HG02798 (cell line): Measurements from ENCODE around the gene OLFM1.
"Not testable (repeated sequence)": the region's sequence is repeated elsewhere in the genome, so short reads cannot be mapped to it uniquely, and the experiment has no call there.

ENCODE experiments used
- ATAC-seq: cut with Tn5 transposase; IDR thresholded peaks from one replicate; pipeline ENCODE4 v1.9.1; 2021; ENCODE audit warnings: mild to moderate bottlenecking; ENCODE audit not compliant: unreplicated experiment, poor library complexity

The OLFM1 gene

DNA sequence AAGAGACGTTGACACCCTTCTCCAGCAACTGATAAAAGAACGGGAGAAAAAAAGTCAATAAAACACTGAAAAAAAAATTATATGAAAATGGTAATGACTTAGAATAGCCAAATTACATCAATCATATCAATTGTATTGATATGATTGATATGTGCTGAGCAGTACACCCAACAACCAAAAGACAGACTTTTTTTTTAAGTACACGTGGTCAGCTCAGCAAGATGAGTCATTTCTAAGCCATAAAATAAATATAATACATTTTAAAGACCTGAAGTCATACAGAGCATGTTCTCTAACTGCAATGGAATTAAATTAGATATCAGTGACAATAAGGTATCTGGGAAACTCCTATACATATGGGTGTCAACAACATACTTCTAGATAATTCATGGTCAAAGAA, 30.9 kb upstream of the OLFM1 start:
- ATAC-seq = no peak

DNA sequence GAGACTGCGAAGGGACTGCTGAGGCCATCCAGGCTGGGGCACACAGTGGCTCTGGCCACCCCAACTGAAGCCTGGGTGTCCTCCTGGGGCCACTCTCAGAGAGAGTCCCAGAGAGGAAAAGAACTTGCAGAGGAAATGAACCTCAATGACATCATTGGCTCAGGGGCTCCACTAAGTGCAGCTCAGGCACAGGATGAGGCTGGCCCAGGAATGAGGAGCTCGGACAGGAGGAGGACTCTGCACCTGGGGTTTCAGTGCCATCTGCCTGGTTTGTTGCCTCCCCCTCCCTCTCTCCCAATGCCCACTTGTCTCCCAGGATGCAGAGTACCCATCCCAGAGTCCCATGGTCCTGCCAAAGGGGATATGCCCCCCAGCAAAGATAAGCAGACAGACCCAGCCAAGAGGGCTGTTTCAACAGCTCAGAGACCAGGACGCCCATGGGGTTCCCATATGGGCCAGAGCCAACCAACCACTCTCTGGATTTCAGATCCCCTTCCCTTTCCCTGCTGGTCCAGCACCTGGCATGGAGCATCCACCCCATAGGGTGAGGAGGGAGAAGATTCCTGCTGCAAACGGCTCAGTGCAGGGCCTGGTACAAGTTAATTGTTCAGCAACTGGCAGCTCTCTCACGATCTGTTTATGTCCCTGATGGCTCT, 26.9 kb upstream of the OLFM1 start:
- ATAC-seq = no peak

DNA sequence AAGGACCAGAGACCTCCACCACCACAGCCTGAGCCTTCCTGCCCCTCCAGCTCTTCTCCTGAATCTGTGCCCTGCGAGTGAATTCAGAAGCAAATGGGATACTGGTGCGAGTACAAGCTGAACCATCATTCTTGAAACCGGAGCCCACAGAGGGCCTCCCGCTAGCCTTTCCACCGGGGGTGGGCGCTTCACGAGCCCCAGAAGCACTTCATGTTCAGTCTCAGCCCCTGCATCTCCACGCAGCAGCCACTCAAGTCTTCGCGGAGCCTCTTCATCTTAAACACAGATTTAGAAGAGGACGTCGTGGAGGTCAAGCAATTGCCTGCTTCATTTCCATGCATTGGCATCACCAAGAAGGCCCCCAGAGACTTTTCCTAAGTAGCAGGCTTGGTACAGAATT, 26.0 kb upstream of the OLFM1 start:
- no peak for ATAC-seq

DNA sequence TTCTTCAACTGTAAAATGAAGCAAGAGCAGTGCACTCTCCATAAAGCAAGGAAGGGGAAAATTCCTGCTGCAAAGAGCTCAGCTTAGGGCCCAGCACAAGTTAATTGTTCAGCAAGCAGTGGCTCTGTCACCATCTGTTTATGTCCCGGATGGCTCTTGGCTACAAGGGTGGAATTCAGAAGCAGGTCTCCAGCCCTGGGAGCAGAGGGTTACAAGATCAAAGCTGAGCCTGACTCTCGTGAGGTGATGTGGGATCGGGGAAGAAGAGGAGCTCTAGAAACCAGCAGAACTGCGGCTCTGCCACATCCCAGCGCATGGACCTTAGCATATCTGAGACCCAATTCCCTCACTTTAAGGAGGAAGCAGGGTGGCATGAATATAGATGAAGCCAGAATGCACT, 25.2 kb upstream of the OLFM1 start:
- ATAC-seq = no peak

DNA sequence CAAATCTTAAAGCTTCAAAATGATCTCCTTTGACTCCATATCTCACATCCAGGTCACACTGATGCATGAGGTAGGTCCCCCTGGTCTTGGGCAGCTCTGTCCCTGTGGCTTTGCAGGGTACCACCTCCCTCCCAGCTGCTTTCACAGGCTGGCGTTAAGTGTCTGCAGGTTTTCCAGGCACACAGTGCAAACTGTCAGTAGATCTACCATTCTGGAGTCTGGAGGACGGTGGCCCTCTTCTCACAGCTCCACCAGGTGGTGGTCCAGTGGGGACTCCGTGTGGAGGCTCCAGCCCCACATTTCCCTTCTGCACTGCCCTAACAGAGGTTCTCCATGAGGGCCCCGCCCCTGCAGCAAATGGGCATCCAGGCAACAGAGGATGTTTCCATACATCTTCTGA, 24.0 kb upstream of the OLFM1 start:
- not testable (repeated sequence) for ATAC-seq

DNA sequence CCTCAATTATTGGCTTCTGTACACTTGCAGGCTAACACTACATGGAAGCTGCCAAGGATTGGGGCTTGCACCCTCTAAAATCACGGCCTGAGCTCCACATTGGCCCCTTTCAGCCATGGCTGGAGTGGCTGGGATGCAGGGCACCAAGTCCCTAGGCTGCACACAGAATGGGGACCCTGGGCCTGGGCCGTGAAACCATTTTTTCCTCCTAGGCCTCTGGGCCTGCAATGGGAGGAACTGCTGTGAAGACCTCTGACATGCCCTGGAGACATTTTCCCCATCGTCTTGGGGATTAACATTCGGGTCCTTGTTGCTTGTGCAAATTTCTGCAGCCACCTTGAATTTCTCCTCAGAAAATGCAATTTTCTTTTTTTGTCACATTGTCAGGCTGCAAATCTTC, 23.6 kb upstream of the OLFM1 start:
- ATAC-seq = not testable (repeated sequence)

DNA sequence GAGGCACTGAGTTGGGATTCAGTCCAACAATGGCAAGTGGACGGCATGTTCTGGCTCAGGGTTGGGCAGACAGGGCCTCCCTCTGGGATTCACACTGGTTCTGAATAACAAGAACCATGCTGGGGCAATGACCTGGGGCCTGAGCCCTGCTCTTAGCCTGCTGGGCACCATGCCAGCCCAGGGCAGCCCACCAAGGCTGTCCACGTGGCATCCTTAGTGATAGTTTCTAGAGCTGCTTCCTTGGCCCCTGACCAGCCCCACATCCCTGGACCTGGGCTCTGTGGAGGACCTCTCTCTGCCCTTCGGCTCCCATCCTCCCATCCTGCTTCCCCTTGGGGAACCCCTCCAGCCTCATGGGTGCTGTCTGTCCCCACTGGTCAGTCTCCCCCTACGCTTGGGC, 22.3 kb upstream of the OLFM1 start:
- ATAC-seq = no peak

DNA sequence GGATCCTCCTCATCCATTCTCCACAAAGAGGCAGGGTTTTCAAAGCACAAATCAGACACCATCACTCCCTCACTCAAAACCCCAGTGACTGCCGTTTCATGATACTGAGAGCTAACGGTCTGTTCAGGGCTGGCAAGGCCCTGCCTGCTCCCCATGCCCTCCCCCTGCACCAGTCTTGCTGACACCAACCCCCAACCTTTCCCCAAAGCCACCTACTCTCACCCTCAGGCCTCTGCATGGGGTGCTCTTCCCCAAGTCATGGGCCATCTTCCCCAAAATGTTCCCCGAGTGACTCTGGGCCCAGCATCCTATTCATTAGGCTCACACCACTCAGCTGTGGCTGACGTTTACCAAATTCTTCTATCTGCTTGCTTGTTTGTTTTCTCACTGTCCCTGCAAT, 21.7 kb upstream of the OLFM1 start:
- no peak for ATAC-seq

DNA sequence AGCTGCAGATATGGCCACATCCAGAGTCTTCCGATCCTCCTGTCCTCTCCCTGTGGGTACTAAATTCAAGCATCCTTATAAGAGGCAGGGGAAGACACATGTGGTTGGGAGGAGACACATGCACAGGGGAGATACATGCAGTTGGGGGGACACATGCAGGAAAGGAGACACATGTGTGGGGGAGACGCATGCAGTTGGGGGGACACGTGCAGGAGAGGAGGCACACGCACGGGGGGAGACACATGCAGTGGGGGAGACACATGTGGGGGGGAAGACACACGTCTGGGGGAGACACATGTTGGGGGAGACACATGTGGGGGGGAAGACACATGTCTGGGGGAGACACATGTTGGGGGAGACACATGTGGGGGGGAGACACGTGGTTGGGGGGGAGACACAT, 21.2 kb upstream of the OLFM1 start:
- no peak for ATAC-seq

DNA sequence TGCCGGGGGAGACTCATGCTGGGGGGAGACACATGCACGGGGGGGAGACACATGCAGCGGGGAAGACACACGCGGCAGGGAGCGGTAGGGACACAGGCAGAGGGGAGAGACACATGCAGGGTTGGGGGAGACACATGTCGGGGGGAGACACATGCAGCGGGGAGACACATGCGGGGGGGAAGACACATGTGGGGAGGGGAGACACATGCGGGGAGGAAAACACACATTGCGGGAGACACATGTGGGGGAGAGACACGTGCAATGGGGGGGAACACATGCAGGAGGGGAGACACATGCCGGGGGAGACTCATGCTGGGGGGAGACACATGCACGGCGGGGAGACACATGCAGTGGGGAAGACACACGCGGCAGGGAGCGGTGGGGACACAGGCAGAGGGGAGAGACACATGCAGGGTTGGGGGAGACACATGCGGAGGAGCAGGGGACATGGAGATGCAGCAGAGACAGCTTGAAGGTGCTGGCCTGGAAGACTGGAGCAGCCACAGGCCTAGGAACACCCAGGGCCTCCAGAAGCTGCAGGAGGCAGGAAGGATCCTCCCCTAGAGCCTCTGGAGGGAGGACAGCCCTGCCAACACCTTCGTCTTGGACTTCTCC, 20.3 kb upstream of the OLFM1 start:
- ATAC-seq = no peak

DNA sequence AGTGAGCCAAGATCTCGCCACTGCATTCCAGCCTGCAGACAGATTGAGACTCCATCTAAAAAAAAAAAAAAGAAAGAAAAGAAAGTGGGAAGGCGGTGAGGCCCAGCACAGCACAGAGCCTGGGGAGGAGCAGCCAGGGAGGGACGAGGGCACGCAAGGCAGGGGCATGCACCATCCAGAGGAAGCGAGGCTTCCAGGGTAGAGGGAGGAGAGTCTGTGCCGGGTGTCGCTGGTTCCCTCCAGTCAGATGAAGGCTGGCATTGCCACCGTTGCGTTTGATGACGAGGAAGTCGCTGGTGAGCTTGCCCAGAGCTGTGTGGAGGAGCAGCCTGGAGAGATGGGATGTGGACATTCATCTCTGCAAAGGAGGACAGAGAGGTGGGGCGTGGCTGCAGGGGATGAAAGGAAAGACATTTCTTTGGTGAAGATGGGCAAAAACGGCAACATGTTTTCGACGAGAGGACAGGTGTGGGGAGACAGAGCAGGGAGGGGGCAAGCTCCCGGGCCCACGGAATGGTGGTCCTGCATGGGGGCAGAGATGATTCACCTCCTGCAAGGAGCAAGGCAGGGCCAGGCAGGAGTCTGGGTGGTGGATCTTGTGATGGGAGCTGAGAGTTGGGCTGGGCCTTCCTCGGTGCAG, 18.6 kb upstream of the OLFM1 start:
- no peak for ATAC-seq

DNA sequence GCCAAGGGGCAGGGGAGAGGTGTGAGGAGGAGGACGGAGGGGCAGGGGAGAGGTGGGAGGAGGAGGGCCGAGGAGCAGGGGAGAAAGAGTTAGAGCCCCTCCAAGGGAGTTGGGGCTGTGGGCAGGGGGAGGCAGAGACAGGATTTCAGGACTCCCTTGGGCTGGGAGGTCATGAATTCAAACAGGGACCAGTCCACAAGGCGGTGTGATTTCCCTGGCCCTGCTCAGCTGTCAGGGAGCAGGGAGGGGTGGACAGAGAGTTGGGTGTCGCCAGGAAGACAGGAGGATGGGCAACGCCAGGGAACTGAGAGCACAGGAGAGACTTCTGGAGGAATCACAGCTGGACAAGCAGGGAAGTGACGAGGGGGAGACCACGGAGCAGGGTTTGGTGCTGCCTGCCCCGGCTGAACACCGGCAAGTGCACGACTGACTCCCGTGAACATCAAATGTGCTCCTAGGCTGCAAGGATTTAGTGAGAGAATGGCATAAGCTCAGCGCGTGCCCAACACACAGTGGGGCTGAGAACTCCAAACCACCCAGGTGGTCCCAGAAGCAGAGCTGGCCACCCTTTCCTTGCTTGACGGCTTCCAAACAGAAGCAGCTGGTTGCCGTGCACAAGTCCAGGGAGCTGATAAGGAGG, 17.8 kb upstream of the OLFM1 start:
- ATAC-seq = no peak

DNA sequence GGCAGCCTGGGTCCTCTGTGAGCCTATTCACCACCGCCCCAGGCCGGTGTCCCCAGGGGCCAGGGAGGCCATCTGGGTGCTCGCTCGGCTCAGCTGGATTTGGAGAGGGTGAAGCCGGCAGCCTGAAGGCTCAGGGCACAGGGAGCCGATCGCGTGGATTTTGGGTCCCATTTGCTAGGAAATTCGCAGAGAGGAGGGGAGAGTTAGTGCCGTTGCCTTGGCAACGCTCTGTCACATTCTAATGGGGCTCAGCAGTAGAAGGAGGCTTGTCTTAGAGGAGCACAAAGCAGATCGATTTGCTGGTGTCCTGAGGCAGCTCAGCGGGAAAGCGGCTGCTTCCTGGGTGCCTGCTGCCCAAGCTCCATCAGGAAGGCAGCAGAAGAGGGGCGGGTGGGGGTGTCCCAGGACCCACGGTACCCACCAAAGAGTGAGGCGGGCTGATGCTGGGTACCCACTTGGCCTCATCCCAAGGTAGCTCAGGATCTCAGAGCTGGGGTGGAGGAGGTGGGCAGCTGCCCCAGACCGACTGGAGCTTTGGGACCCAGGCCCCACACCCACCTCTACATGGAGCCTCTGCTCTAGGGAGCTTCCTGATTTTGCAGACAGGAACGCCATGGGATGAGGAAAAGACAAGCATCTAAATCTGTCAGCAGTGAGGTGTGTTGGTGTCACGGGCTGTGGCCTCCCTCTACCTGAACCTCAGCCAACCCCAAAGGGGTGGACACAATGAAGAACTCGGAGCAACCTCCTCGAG, 17.1 kb upstream of the OLFM1 start:
- no peak for ATAC-seq

DNA sequence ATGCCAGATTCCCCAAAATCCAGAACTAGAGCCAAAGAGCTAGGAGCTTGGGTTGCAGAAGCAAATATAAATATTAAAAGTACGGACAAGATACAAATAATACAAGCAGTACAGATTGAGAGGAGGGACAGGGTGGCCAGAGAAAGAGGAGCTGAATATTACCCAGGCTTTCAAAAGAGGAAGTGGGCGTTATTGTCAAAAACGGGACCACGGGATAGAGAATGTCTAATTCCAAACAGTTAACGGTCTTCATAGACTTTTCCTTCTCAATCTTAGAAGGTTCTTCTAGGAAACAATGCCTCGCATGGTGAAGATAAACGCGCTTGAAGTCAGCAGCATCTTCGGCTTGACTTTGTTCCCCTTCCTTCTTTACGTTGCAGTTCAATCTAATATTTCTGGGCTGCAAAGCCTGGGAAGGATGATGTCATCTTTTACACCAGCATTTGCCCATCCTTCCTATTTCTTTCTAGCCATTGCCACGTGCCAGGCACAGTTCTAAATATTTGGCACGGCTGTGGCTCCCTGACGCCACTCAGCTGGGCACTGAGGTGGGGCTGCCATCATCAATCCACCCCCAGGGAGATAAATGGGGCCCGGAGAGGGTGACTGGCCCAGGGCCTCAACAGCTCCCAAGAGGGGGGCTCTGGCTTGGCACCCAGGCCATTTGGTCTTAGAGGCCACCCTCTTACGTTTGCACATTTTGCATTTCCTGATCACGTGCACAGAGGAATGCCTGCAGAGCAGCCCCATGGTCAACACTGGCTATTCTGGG, 16.3 kb upstream of the OLFM1 start:
- no peak for ATAC-seq

DNA sequence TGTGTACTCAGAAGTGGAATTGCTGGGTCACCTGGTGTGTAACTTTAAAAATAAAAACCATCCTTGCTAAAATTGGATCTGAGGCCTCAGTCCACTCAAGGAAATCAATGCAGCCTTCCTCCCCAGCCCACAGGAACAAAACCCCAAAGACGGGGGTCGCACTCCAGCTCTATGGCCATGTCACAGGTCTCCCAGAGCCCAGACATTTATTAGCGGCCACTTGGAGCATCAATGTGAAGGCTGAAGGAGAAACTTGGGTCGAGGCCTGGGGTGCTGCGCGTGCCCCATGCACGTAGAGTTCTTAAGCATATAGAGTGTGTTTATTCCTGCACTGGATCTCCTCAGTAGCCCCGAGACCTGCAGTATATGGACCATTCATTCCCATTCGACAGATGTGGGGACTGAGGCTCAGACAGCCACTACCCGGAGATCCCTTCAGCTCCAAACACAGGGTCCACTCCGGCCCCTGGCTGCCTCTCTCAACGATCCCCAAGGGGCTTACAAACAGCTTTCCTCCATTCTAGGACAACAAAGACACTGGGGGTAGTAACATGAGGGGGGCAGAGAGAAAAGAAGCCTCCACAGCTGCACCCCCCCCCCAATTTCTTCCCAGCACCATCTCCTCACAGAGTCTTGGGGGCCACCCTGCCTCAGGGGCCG, 14.3 kb upstream of the OLFM1 start:
- ATAC-seq = no peak

DNA sequence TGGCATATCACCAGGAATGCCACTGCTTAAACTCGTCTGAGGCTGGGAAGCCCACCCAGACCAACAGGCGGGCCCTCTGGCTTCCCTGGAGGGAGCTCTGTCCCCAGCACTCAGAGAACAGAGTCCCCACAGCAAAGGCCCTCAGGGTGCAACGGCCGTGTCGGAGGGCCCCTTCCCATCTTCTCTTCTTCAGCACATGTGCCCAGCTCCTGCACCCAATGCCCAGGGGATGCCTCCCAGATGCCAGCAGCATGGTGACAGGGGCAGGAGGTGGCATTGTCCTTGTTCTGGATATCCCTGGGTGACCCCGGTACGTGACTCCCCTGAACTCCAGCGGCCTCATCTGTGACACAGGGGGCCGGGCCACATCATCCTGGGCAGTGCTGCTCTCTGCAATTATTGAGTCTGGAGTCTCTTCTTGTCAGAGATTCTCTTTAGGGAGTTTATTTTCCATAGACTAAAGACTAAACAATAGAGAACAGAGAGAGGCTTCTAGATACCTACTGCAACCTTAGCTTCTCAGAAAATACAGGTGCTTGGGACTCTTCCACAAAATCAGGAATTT, 13.6 kb upstream of the OLFM1 start:
- no peak for ATAC-seq

DNA sequence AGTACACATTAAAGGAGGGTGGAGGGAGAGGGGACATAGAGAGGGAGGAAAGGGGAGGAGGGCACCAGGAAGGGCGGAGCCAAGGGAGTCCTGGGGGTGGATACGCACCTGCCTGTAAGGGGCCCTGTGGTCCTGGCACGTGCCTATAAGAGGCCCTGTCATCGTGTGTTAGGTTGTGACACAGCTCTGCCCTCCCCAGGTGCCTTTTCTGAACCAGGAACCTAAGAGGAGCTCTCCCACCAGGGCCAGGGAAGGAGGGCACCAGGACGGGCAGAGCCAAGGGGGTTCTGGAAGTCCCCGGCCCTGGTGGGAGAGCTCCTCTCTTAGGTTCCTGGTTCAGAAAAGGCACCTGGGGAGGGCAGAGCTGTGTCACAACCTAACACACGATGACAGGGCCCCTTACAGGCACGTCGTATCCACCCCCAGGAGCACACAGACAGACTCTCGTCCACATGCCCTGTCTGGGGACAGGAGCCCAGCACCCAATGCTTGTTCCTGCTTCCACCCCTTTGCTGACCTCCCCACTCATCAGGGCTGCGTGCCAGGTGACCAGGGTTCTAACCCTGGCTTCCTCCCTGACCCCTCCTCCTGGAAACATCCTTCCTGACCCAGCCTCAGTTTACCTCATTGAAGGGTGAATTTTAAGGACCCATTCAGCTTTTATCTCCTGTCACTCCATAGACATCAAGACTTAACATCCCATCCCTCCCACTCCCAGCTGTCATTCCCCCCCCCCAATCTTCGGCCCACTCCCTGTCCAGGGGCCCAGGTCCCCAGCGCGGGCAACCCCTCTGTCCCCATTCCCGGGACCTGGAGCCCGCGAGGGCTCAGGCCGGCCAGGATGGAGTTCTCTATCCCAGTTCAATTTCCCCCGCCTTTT, 12.9 kb upstream of the OLFM1 start:
- ATAC-seq = no peak
